HCT116 (cell line): ENCODE data around the gene TRIM37. TPM values are rescaled to one million over a fixed set of nuclear protein-coding genes. Genes with fewer than 3 reads are reported as not detected.

Source experiments
- ATAC-seq: fragments of 200-7000 bp; cut with Tn5 transposase; 2 replicates; pipeline ENCODE4 v1.9.1; 2020; ENCODE audit warnings: mild to moderate bottlenecking, moderate library complexity
- BruUV-seq: library from RNA; stranded (reverse); fragments of 400-500 nt; replicated peaks from 2 replicates; lab custom pipeline; 2021; lab: Mats Ljungman, UMichigan
- CTCF ChIA-PET: fragments of 300-600 bp; sonication (Branson Sonifier 250); formaldehyde crosslinking; loops from one replicate; lab custom pipeline; 2021; ENCODE audit warnings: antibody characterized with exemption; lab: Charles Lee
- POLR2A ChIA-PET: fragments of 300-600, 350-600 bp; sonication (Branson Sonifier 250); formaldehyde crosslinking; loops from one replicate; lab custom pipeline; 2021; ENCODE audit warnings: antibody characterized with exemption; lab: Charles Lee
- RAD21 ChIA-PET, 2 experiments: fragments of 300-600 bp; sonication (Branson Sonifier 250); formaldehyde crosslinking; loops; one replicate each; lab custom pipeline; 2023; ENCODE audit warnings: low total read pairs in 2 of 2; ENCODE audit not compliant: uncharacterized antibody in 2 of 2, unreplicated experiment in 2 of 2, low non-redundant PET in 1 of 2; lab: Charles Lee
- DNase-seq: peaks from one replicate; pipeline ENCODE4 v3.0.0-alpha.2; 2010; ENCODE audit warnings: low read depth, low spot score
- H2AFZ ChIP-seq: fragments of 200-600 bp; shearing (Covaris generic), sonication (generic); 2 replicates; pipeline ENCODE4 v1.6.1; 2017; ENCODE audit warnings: low read depth, mixed run types, mixed read lengths, antibody characterized with exemption, low read length; ENCODE audit not compliant: poor library complexity, severe bottlenecking
- H3K27ac ChIP-seq: 2 replicates; pipeline ENCODE4 v1.5.1; 2012; ENCODE audit warnings: low read depth, low read length
- H3K27me3 ChIP-seq: fragments of 200-600 bp; sonication (generic); 2 replicates; pipeline ENCODE4 v1.6.1; 2016; ENCODE audit warnings: mixed run types, low read length, mixed read lengths; ENCODE audit not compliant: insufficient read depth
- H3K36me3 ChIP-seq, 2 experiments: fragments of 200-500 bp in 1 of 2; fragments of 200-600 bp in 1 of 2; sonication (Bioruptor generic) in 1 of 2; sonication (generic) in 1 of 2; 2 replicates each; pipeline versions ENCODE4 v1.5.1 to v1.6.1; 2014 to 2016; ENCODE audit warnings: low read length in 2 of 2, inconsistent platforms in 1 of 2, mixed read lengths in 1 of 2, mixed run types in 1 of 2; ENCODE audit not compliant: insufficient read depth in 2 of 2, control insufficient read depth in 1 of 2
- H3K4me1 ChIP-seq, 2 experiments: fragments of 200-600 bp in 1 of 2; sonication (generic) in 1 of 2; 2 replicates each; pipeline versions ENCODE4 v1.5.1 to v1.6.1; 2012 to 2017; ENCODE audit warnings: low read length in 2 of 2, inconsistent platforms in 1 of 2, mild to moderate bottlenecking in 1 of 2, mixed read lengths in 1 of 2, mixed run types in 1 of 2, moderate library complexity in 1 of 2; ENCODE audit not compliant: insufficient read depth in 2 of 2, control insufficient read depth in 1 of 2
- H3K4me2 ChIP-seq: fragments of 200-600 bp; sonication (generic); 2 replicates; pipeline ENCODE4 v1.6.1; 2017; ENCODE audit warnings: mixed run types, low read length, mixed read lengths
- H3K4me3 ChIP-seq, 2 experiments: fragments of 200-600 bp in 1 of 2; sonication (generic) in 1 of 2; replicated peaks in 1 of 2; 2 replicates each; pipeline ENCODE4 v1.5.1; 2011 to 2016; ENCODE audit warnings: low read length in 2 of 2, control low read depth in 1 of 2, low read depth in 1 of 2, mild to moderate bottlenecking in 1 of 2, mixed read lengths in 1 of 2, mixed run types in 1 of 2
- H3K79me2 ChIP-seq: fragments of 200-600 bp; sonication (generic); 2 replicates; pipeline ENCODE4 v1.6.1; 2017; ENCODE audit warnings: mild to moderate bottlenecking, mixed run types, low read length, moderate library complexity, mixed read lengths; ENCODE audit not compliant: insufficient read depth
- H3K9ac ChIP-seq: fragments of 200-600 bp; sonication (generic); 2 replicates; pipeline ENCODE4 v1.6.1; 2016; ENCODE audit warnings: low read length, mixed read lengths
- H3K9me2 ChIP-seq: fragments of 200-600 bp; sonication (generic), shearing (Covaris generic); 2 replicates; pipeline ENCODE4 v1.6.1; 2017; ENCODE audit warnings: mixed run types, mild to moderate bottlenecking, moderate library complexity; ENCODE audit not compliant: insufficient read depth
- H3K9me3 ChIP-seq, 2 experiments: fragments of 200-500 bp in 1 of 2; fragments of 200-600 bp in 1 of 2; sonication (Bioruptor generic) in 1 of 2; sonication (generic) in 1 of 2; 2 replicates each; pipeline ENCODE4 v1.6.1; 2014 to 2017; ENCODE audit warnings: low read length in 2 of 2, mixed read lengths in 2 of 2, inconsistent platforms in 1 of 2, low read depth in 1 of 2, mild to moderate bottlenecking in 1 of 2, mixed run types in 1 of 2, moderate library complexity in 1 of 2; ENCODE audit not compliant: control insufficient read depth in 1 of 2, insufficient read depth in 1 of 2
- H4K20me1 ChIP-seq: fragments of 200-600 bp; sonication (generic), shearing (Covaris generic); 2 replicates; pipeline ENCODE4 v1.6.1; 2017; ENCODE audit warnings: mixed run types, mild to moderate bottlenecking, moderate library complexity; ENCODE audit not compliant: insufficient read depth
- CBX3 ChIP-seq: IDR thresholded peaks from 2 replicates; pipeline ENCODE4 v1.6.1; 2012; ENCODE audit warnings: low read depth
- EGR1 ChIP-seq: IDR thresholded peaks from 2 replicates; pipeline ENCODE4 v1.6.1; 2012; ENCODE audit warnings: low read depth
- ELF1 ChIP-seq: IDR thresholded peaks from 2 replicates; pipeline ENCODE4 v1.6.1; 2012; ENCODE audit warnings: low read depth, borderline replicate concordance
- EZH2 ChIP-seq: fragments of 200-600 bp; sonication (generic); IDR thresholded peaks from 2 replicates; pipeline ENCODE4 v1.6.1; 2017; ENCODE audit warnings: antibody characterized with exemption, mixed run types
- EZH2phosphoT487 ChIP-seq: fragments of 200-600 bp; IDR thresholded peaks from 2 replicates; pipeline ENCODE4 v1.6.1; 2018; ENCODE audit warnings: antibody characterized with exemption, borderline replicate concordance
- FOSL1 ChIP-seq: IDR thresholded peaks from 2 replicates; pipeline ENCODE4 v1.6.1; 2012; ENCODE audit warnings: low read depth
- SP1 ChIP-seq: IDR thresholded peaks from 2 replicates; pipeline ENCODE4 v1.6.1; 2012; ENCODE audit warnings: low read depth
- SRF ChIP-seq: IDR thresholded peaks from 2 replicates; pipeline ENCODE4 v1.6.1; 2012; ENCODE audit warnings: low read depth
- TCF7L2 ChIP-seq: IDR thresholded peaks from 2 replicates; pipeline ENCODE4 v1.7.0; 2011; ENCODE audit warnings: borderline replicate concordance, inconsistent platforms; ENCODE audit not compliant: insufficient read depth, insufficient read length; ENCODE audit errors: extremely low read depth
- intact Hi-C: fragments of 100-400 bp; cut with micrococcal nuclease; formaldehyde crosslinking; loops from 2 replicates; pipeline ENCODE4 v1.10.0; 2022
- total RNA-seq: library from RNA; stranded (reverse); gene quantifications from one replicate; pipeline ENCODE4 v1.2.1, GENCODE V29; 2021; ENCODE audit not compliant: unreplicated experiment
- TF ChIP-seq, protein P1 (sequence below): IDR thresholded peaks from 2 replicates; pipeline ENCODE4 v1.6.1; 2011; ENCODE audit warnings: mild to moderate bottlenecking, low read length, moderate library complexity; ENCODE audit not compliant: insufficient replicate concordance; ENCODE audit errors: extremely low read depth
- TF ChIP-seq, protein P2 (sequence below): IDR thresholded peaks from 2 replicates; pipeline ENCODE4 v1.6.1; 2012; ENCODE audit warnings: low read depth
- TF ChIP-seq, protein P3 (sequence below): IDR thresholded peaks from 2 replicates; pipeline ENCODE4 v1.6.1; 2012

The TRIM37 gene
- total RNA-seq, 1 experiment from 2014 or later = 55.7 TPM

DNA sequence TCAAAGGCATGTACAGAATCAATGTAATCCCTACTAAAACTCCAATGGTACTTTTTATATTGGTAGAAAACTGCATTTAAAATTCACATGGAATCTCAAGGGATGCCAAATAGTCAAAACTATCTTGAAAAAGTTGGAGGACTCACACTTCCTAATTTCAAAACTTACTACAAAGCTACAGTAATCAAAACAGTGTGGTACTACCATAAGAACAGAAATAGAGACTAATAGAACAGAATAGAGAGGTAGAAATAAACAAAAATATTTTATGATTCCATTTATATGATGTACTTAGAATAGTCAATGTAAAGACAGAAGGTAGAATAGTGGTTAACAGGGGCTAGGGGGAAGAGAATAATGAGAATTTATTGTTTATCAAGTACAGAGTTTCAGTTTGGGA, 8.8 kb downstream of the TRIM37 start:
- ChIA-PET RAD21 (no interaction called here), POLR2A (no interaction called here), CTCF (no interaction called here)
- Histone ChIP-seq H3K9ac (no peak overlapping the region), H4K20me1 (no peaks in the 10 kb centered on the region), H3K9me3 (no peaks in the 10 kb centered on the region), H3K27me3 (no peaks in the 10 kb centered on the region), H2AFZ (no peak overlapping the region), H3K27ac (no peak overlapping the region), H3K36me3 (peaks cover 8 to 29% of the 10 kb centered on the region in 2 experiments; a peak in 3 of 4 replicates), H3K9me2 (no peaks in the 10 kb centered on the region), H3K4me3 (no peak overlapping the region), H3K79me2 (peaks cover 89% of the 10 kb centered on the region), H3K4me2 (no peak overlapping the region)
- DNase-seq (no peak), ATAC-seq (no peak)
- no TSS peak for BruUV-seq
- intact Hi-C loops = no loop called here
- TF ChIP-seq TCF7L2 (no peak), CBX3 (peak; percentile 65; the same call in 1 of the 2 replicates)
- TF ChIP-seq, all 23 proteins: peak for 1
- peaks cover 25 to 29% of the 10 kb centered on the region in 2 experiments for H3K4me1 ChIP-seq

DNA sequence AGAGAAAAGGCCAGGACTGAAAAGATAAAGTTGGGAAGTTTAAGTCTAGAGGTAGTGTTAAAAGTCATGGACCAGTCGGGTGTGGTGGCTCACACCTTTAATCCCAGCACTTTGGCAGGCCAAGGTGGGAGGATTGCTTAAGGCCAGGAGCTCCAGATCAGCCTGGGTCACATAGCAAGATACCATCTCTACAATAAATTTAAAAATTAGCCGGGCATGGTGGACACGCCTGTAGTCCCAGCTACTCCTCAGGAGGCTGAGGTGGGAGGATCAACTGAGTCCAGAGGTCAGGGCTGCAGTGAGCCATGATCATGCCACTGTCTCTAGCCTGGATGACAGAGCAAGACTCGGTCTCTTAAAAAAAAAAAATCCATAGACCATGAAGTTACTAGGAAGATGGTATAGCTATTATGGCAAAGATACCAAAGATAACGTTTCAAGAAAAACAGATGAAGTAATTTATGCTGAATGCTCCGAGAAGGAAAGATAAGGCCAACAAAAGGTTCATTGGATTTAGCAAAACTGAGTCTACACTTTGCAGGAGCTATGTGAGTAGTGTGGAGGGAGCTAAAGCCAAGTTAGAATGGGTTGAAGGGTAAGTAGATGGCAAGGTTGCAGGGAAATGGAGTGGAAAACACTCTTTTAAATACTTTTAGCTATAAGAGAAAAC, 11.7 kb downstream of the TRIM37 start:
- no peaks in the 10 kb centered on the region for H3K27me3 ChIP-seq
- no peaks in the 10 kb centered on the region for H4K20me1 ChIP-seq
- H3K27ac ChIP-seq = no peak overlapping the region
- BruUV-seq = no TSS peak
- DNase-seq (no peak), ATAC-seq (no peak)
- ChIA-PET RAD21 (no interaction called here), CTCF (interaction anchor here (1.1 kb wide), 1 partner anchor 12 kb away, joined by 6 read pairs; the partner anchor contains the start of gene TRIM37), POLR2A (interaction anchor here (1.2 kb wide), 1 partner anchor 11 kb away, joined by 4 read pairs; the partner anchor contains the start of gene TRIM37)
- H2AFZ ChIP-seq = no peak overlapping the region
- H3K9me2 ChIP-seq = no peaks in the 10 kb centered on the region
- H3K4me1 ChIP-seq = peaks cover 32 to 35% of the 10 kb centered on the region in 2 experiments
- peaks cover 84% of the 10 kb centered on the region for H3K79me2 ChIP-seq
- peak overlapping the region; percentile 45; the same call in 1 of the 2 replicates for H3K4me2 ChIP-seq
- intact Hi-C loops = no loop called here
- no peak overlapping the region for H3K4me3 ChIP-seq
- H3K9ac ChIP-seq = no peak overlapping the region
- peaks cover 4 to 22% of the 10 kb centered on the region in 2 experiments for H3K36me3 ChIP-seq
- no peaks in the 10 kb centered on the region for H3K9me3 ChIP-seq
- TF ChIP-seq FOSL1 (no peak), SRF (no peak), TCF7L2 (no peak), EZH2phosphoT487 (no peak), ELF1 (no peak), SP1 (no peak), EZH2 (no peak), EGR1 (no peak)
- TF ChIP-seq, protein P1, sequence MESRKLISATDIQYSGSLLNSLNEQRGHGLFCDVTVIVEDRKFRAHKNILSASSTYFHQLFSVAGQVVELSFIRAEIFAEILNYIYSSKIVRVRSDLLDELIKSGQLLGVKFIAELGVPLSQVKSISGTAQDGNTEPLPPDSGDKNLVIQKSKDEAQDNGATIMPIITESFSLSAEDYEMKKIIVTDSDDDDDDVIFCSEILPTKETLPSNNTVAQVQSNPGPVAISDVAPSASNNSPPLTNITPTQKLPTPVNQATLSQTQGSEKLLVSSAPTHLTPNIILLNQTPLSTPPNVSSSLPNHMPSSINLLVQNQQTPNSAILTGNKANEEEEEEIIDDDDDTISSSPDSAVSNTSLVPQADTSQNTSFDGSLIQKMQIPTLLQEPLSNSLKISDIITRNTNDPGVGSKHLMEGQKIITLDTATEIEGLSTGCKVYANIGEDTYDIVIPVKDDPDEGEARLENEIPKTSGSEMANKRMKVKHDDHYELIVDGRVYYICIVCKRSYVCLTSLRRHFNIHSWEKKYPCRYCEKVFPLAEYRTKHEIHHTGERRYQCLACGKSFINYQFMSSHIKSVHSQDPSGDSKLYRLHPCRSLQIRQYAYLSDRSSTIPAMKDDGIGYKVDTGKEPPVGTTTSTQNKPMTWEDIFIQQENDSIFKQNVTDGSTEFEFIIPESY = no peak
- TF ChIP-seq, protein P2, sequence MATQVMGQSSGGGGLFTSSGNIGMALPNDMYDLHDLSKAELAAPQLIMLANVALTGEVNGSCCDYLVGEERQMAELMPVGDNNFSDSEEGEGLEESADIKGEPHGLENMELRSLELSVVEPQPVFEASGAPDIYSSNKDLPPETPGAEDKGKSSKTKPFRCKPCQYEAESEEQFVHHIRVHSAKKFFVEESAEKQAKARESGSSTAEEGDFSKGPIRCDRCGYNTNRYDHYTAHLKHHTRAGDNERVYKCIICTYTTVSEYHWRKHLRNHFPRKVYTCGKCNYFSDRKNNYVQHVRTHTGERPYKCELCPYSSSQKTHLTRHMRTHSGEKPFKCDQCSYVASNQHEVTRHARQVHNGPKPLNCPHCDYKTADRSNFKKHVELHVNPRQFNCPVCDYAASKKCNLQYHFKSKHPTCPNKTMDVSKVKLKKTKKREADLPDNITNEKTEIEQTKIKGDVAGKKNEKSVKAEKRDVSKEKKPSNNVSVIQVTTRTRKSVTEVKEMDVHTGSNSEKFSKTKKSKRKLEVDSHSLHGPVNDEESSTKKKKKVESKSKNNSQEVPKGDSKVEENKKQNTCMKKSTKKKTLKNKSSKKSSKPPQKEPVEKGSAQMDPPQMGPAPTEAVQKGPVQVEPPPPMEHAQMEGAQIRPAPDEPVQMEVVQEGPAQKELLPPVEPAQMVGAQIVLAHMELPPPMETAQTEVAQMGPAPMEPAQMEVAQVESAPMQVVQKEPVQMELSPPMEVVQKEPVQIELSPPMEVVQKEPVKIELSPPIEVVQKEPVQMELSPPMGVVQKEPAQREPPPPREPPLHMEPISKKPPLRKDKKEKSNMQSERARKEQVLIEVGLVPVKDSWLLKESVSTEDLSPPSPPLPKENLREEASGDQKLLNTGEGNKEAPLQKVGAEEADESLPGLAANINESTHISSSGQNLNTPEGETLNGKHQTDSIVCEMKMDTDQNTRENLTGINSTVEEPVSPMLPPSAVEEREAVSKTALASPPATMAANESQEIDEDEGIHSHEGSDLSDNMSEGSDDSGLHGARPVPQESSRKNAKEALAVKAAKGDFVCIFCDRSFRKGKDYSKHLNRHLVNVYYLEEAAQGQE = no peak
- TF ChIP-seq, protein P3, sequence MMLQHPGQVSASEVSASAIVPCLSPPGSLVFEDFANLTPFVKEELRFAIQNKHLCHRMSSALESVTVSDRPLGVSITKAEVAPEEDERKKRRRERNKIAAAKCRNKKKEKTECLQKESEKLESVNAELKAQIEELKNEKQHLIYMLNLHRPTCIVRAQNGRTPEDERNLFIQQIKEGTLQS = no peak
